GM18517 (cell line): Measurements from ENCODE around the gene ZNF79.

ENCODE experiments used
- ATAC-seq: cut with Tn5 transposase; IDR thresholded peaks from one replicate; pipeline ENCODE4 v1.9.1; 2021; ENCODE audit warnings: mild to moderate bottlenecking, moderate library complexity; ENCODE audit not compliant: unreplicated experiment

The ZNF79 gene

DNA sequence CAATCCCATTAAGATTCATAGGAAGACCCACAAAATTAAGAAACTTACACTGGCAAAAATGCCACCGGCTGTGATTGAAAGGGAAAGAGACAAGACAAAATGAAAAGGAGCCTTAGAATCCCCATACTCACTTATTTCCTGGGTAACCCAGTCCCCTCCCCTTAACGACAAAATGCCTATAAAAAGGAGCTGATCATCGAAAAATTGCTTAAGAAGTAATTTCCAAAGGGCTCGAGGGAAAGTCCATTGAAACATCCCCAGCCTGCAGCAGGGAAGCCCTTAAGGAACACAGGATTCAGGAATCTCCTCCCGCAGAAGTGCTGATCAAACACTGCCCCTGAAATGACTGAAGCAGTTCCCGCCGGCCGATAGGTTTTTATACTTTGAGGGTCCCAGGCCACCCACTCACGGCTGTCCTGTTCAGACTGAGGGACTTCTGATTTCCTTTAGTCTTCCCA, 677 bp upstream of the ZNF79 start:
- ATAC-seq: peak; percentile 10

DNA sequence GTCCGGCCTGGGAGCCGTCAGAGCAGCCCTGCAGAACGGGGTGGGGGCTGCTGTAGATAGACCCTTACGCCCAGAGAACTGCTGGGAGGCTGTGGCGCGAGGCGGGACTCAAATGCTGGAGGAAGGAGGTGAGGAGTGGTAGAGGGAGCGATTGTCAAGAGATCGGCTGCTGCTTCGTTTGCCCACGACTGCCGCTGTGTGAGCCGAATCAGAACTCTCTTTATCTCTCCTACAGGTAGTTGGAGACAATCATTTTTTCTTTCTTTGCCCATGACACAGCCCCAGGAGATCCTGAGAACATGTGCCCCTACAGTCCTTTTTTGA, 456 bp downstream of the ZNF79 start:
- ATAC-seq: peak; percentile 26

DNA sequence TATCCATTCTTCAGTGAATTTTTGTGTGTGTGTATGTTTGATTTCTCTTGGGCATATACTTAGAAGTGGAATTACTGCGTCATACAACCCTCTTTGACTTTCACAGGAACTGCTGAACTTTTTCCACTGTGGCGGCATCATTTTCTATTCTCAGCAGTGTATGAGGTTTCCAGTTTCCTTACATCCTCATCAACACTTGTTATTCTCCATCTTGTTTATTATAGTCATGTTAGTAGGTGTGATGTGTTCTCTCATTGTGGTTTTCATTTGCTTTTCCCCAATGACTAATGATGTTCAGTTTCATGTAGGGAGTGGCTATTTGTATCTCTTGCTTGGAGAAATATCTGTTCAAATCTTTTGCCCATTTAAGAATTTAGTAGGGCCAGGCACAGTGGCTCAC, 2.6 kb downstream of the ZNF79 start:
- ATAC-seq: no peak

DNA sequence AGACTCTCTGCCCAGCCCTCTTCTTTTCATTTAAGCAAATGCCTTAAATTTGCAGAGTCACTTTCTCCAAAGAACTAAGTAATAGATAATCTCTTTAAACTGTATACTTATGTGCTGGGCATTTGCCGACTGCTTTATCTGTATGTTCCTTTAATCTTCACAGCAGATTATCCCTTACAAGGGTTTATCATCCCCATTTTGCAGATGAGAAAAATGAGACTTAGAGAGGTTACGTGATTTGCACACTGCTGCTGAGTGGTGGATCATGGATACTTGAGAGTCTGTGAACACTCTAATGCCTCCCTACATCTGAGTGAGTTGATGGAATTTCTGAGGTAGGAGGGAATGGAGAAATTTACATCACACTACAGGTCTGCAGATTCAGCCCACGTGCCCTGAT, 4.2 kb downstream of the ZNF79 start:
- no peak for ATAC-seq

- ATAC-seq: no peak
Measured at GRCh38 chr9:127430415-127430814, 6.2 kb downstream of the ZNF79 start.

DNA sequence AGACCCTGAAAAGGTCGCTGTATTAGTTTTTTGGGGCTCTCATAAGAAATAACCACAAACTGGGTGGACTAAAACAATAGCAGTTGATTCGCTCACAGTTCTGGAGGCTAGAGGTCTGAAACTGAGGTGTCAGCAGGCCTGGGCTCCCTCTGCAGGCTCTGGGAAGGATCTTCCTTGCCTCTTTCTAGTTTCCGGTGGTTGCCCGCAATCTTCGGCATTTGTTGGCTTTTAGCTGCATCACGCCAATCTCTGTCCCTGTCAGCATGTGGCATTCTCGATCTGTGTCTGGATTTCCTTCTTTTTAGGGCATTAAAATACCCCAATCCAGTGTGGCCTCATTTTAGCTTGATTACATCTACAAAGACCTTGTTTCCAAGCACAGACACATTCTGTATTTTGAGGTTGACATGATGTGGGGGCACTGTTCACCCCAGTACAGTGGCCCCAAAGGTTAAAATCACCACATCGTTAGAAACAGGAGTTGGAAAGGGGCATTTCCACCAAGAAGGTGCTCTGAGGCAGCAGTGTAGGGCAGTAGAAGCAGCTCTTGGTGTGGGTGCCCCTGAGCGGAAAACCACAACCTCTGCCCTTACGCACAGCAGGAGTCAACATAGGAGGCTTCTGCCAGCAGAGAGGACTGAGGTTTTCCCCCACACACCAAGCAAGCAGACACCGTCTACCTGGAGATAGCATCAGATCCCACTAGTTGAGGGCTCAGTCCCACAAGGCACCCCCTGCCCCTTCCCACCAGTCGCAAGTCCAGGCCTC, 13.5 kb downstream of the ZNF79 start:
- no peak for ATAC-seq

DNA sequence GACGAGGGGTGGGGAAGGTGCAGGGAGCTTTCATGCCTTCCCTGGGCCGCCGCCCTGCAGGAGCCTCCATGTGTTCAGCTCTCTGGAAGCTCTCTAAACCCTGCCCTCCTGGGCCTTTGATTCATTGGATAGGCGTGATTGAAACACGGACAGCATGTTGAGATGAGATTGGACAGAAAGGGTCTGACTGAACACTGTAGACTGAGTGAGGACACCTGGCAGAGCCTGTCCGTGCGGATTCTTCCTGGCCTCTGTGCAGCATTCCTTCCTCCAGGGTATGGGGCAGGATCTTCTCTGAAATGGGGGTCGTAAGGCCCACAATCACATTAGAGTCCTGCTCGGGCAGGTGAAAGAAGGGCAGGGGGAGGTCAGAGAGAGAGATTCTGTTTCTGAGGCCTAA, 14.2 kb downstream of the ZNF79 start:
- ATAC-seq: no peak

DNA sequence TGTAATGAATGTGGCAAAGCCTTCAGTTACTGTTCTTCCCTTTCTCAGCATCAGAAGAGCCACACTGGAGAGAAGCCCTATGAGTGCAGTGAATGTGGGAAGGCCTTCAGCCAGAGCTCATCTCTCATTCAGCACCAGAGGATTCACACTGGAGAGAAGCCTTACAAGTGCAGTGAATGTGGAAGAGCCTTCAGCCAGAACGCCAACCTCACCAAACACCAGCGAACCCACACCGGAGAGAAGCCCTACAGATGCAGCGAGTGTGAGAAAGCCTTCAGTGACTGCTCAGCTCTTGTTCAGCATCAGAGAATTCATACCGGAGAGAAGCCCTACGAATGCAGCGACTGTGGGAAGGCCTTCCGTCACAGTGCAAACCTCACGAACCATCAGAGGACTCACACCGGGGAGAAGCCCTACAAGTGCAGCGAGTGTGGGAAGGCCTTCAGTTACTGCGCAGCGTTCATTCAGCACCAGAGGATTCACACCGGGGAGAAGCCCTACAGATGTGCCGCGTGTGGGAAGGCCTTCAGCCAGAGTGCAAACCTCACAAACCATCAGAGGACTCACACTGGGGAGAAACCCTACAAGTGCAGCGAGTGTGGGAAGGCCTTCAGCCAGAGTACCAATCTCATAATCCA, 20.2 kb downstream of the ZNF79 start:
- ATAC-seq: no peak

DNA sequence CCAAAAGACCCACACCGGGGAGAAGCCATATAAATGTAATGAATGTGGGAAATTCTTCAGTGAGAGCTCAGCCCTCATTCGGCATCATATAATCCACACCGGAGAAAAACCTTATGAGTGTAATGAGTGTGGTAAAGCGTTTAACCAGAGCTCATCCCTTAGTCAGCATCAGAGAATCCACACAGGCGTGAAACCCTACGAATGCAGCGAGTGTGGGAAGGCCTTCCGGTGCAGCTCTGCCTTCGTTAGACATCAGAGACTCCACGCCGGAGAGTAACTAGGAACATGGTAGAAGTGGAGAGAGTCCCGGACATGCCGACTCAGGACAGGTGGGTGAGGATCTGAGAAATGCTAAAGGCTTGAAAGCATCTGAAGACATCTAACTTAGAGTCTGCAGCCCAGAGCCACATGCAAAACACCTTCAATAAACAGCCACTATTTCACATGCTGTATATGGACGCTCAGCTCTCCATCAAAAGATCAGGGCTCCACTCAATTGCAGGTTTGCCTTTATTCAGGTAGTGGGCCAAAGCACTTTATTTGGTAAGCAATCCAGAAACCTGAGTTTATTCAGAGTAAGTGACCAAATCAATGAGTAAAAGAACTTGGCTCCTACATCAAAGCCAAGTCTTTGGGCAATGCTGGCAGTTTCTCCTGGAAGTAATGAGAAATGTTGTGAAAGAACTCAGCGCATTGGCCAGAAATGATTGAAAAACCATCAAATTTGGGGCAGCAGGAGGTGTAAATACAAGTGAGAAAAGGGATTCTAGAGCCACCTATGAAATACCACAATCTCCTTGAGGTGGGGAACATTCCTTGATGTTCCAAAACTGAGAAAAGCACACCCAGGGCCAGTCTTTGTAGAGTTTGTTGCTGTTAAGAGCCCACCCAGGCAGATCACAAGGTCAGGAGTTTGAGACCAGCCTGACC, 21.0 kb downstream of the ZNF79 start:
- no peak for ATAC-seq

GRCh38 chr9:127445851-127446712, 21.9 kb downstream of the ZNF79 start:
- no peak for ATAC-seq

DNA sequence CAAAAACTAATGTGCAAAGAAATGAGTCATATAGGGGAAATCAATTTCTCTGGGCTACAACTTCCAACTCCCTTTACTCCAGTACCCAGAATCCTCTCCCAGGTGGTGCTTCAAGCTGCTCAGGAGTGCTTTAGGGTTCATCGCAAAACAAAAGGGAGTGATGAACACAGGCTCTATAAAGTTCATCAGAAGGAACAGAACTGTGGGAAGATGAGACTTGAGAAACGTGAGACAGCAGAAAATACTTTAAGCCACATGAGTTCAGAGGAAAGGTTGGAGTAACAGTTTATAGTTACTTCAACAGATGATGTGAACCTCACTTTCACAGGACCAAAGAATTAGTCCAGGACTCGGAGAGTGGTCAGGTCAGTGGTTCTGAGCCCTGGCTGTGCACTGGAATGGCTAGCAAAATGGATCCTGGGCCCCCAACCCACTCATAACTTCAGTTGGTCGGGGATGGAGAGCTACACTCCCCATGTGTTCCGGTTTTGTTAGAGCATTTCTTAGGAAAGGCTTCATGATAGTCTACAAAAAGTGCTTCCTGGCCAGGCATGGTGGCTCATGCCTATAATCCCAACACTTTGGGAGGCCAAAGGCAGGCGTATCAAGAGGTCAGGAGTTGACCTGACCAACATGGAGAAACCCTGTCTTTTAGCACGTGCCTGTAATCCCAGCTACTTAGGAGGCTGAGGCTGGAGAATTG, 22.7 kb downstream of the ZNF79 start:
- ATAC-seq: no peak

DNA sequence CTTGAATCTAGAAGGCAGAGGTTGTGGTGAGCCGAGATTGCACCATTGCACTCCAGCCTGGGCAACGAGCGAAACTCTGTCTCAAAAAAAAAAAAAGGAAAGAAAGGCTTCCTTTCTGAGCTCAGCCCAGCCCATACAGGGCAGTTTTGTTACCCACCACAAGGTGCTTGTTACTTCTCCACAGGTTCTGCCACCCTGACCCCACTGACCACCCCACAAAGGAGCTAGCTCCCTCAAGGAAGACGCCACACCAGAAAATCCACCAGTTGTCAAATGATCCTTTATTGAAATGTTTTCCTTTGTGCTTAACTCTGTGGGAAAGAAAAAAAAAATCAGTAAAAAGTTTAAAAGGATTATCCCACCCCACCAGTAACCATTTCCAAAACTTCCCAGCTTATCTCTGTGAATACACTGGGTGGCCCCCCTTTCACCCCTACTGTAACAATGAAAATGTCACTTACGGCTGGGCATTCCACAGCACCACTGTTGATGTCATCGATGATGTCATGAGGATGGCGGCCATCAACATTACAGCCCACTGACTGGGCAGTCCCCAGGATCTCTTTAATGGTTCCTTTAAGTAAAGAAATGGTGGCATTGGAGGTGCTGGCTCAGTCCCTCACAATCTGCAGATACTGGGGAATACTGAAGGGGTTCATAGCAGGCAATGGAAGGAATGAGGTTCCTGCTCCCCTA, 23.4 kb downstream of the ZNF79 start:
- no peak for ATAC-seq

DNA sequence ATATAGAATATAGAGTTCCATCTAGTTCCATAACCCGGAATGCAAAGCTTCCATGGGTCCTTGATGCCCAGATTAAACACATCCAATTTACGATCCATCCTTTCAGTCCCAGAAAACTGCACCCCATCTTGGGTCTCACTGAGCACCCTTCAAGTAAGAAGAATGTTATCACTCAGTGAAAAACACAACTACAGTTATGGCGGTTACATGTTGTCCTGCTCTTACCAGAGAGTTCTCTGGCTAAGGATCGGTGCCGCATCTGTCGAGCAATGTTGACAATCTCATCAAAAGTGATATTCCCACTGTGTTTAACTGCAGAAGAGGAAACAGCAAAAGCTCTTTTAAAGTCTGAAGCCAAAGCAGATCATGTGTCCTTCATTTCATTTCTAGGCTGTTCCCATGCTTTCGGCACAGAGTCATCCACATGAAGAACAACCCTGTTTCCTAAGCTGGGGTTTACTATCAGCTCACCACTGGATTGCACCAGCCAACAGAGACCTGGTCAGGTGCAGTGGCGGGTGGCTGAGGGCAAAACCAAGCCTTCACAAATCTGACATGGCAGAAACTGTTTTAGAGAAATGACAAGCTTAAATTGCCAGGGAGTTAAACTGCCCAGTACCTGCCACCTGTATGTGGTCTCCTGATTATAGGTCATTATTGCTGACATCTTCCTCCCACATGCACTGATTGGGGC, 24.1 kb downstream of the ZNF79 start:
- ATAC-seq: no peak

GRCh38 chr9:127449332-127449966, 25.3 kb downstream of the ZNF79 start:
- ATAC-seq: no peak

DNA sequence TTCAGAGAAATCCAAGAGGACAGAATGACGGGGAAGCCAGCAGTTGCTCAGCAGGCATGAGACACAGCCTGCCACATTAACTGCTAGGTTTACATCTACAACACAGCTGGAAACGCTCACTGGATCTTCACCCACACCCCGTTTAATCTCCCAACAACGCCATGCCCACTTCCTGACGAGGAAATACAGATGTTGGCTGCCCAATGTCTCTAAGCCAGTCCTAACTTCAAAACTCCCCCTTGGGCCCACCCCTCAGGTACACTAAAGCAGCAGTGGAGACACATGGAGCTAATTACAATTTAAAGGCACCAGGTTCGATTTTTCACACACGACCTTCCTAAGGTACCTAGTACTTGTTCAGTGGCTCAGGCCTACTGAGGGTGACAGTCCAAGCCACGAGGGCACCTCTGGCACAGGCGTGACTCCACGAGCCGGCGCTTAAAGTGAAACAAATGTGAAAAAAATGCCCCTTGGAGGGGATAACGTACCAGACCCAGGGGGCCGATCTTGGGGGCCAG, 26.1 kb downstream of the ZNF79 start:
- ATAC-seq: no peak

DNA sequence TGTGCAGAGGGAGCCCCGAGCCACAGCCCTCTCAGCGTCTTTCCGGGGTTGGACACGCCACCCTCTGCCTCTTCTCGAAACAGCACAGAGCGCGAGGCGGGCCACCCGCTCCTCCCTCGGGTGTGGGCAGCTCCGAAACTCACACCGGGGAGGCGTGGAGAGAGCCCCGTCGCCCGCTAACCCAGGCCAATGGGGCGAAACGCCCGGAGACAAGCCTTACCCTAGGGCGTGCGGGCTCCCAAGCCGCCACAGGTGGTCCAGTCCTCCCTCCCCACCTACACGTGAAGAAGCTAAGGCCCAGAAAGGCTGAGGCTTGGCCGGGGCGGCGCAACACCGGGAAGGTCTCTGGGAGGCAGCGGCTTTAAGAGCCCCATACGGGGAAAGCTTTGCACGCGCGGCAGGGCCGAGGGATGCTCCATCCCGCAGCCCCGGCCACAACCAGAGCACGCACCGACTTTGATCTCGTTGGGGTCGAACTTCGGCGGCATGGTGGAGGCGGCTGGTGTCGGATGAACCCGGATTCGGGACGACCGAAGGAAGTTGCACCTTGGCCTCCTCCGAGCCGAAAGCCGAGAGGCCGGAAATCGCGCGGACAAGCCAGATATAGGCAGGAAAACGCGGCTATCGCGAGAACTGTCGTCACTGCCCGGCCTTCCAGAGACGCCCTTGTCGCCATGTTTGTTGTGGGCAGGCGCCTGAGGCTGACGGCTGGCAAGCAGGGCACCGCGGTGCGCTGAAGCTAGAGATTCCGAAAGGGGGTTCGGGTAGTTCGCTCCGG, 26.8 kb downstream of the ZNF79 start, which contains the start of the genes LRSAM1 and RPL12:
TSS of gene LRSAM1 (plus strand) at position 681 of the 778 bp plus-strand sequence. CDS start 3,018 bp downstream, outside the sequence.
TSS of gene RPL12 (minus strand) at position 577 of the 778 bp plus-strand sequence. CDS start at position 488, 89 bp downstream.
- peak; percentile 62 for ATAC-seq

GRCh38 chr9:127451608-127451857, 27.4 kb downstream of the ZNF79 start:
- no peak for ATAC-seq
